K562 (cell line): ENCODE data around the gene CPOX. TPM values are rescaled to one million over a fixed set of nuclear protein-coding genes. Genes with fewer than 3 reads are reported as not detected.

ENCODE experiments used
- ATAC-seq: fragments of 200-7000 bp; cut with Tn5 transposase; 3 replicates; pipeline ENCODE4 v1.9.1; 2020; ENCODE audit warnings: moderate library complexity
- BruUV-seq: library from RNA; stranded (reverse); fragments of 400-500 nt; replicated peaks from 2 replicates; lab custom pipeline; 2021; lab: Mats Ljungman, UMichigan
- CTCF ChIA-PET: fragments of 300-600 bp; formaldehyde crosslinking; extraction: SDS; loops from one replicate; lab custom pipeline; 2021; ENCODE audit warnings: low intra/inter-chr PET ratio; lab: Yijun Ruan, JAX
- POLR2A ChIA-PET: fragments of 300-600, 350-650 bp; sonication (Branson Sonifier 250); formaldehyde crosslinking; extraction: SDS; loops from one replicate; lab custom pipeline; 2021; ENCODE audit warnings: antibody characterized with exemption, inconsistent platforms; lab: Yijun Ruan, JAX
- DNase-seq, 4 experiments: peaks; one replicate each; pipeline versions ENCODE4 v3.0.0 to v3.0.0-alpha.2; 2011 to 2018; ENCODE audit warnings: low spot score in 3 of 4, mixed read lengths in 3 of 4; ENCODE audit errors: extremely low read depth in 1 of 4
- FAIRE-seq: peaks from 2 replicates; lab custom pipeline; 2011; peaks lifted over from hg19 to GRCh38; lab: Jason Lieb, UNC
- H2AFZ ChIP-seq: 2 replicates; pipeline ENCODE4 v1.6.0; 2011; ENCODE audit warnings: low read depth, low read length, control low read depth, inconsistent platforms
- H3K27ac ChIP-seq: fragments of 200-600 bp; 3 replicates; pipeline ENCODE4 v1.8.0; 2011; ENCODE audit warnings: low read depth, mild to moderate bottlenecking, control low read depth, inconsistent platforms, low read length, moderate library complexity, mixed read lengths; ENCODE audit errors: extremely low read depth
- H3K27me3 ChIP-seq, 2 experiments: fragments of 300-600 bp in 1 of 2; 2 replicates in 1 of 2; 3 replicates in 1 of 2; pipeline versions ENCODE4 v1.6.0 to v1.8.0; 2011; ENCODE audit warnings: inconsistent platforms in 2 of 2, low read length in 2 of 2, mild to moderate bottlenecking in 1 of 2, mixed read lengths in 1 of 2, moderate library complexity in 1 of 2; ENCODE audit not compliant: control insufficient read depth in 2 of 2, insufficient read depth in 2 of 2
- H3K36me3 ChIP-seq: fragments of 300-600 bp; 3 replicates; pipeline ENCODE4 v1.8.0; 2011; ENCODE audit warnings: mild to moderate bottlenecking, low read length, inconsistent platforms; ENCODE audit not compliant: control insufficient read depth, insufficient read depth
- H3K4me1 ChIP-seq, 2 experiments: fragments of 200-600 bp in 1 of 2; replicated peaks in 1 of 2; 2 replicates in 1 of 2; 3 replicates in 1 of 2; pipeline versions ENCODE4 v1.5.1 to v1.8.0; 2011; ENCODE audit warnings: inconsistent platforms in 2 of 2, low read length in 2 of 2, mild to moderate bottlenecking in 1 of 2, mixed read lengths in 1 of 2, moderate library complexity in 1 of 2; ENCODE audit not compliant: control insufficient read depth in 2 of 2, insufficient read depth in 2 of 2
- H3K4me2 ChIP-seq: 2 replicates; pipeline ENCODE4 v1.6.1; 2011; ENCODE audit warnings: low read length, control low read depth, inconsistent platforms, mixed read lengths; ENCODE audit not compliant: insufficient read depth
- H3K4me3 ChIP-seq: fragments of 200-600 bp; sonication (generic), shearing (Covaris generic); 2 replicates; pipeline ENCODE4 v1.5.1; 2016; ENCODE audit warnings: control low read depth, inconsistent platforms
- H3K79me2 ChIP-seq: fragments of 200-600 bp; 3 replicates; pipeline ENCODE4 v1.8.0; 2011; ENCODE audit warnings: low read length, inconsistent platforms; ENCODE audit not compliant: control insufficient read depth, insufficient read depth
- H3K9ac ChIP-seq, 2 experiments: 2 replicates each; pipeline versions ENCODE4 v1.6.0 to v1.6.1; 2011; ENCODE audit warnings: low read depth in 2 of 2, low read length in 2 of 2, control low read depth in 1 of 2, inconsistent platforms in 1 of 2, mild to moderate bottlenecking in 1 of 2, mixed read lengths in 1 of 2; ENCODE audit not compliant: insufficient read depth in 1 of 2
- H3K9me1 ChIP-seq: one replicate; pipeline ENCODE4 v1.6.0; 2011; ENCODE audit warnings: inconsistent platforms, mild to moderate bottlenecking, low read length, moderate library complexity; ENCODE audit not compliant: control insufficient read depth, insufficient read depth
- H3K9me3 ChIP-seq: replicated peaks from 2 replicates; pipeline ENCODE4 v1.5.1; 2011; ENCODE audit warnings: low read depth, low read length, inconsistent platforms; ENCODE audit not compliant: control insufficient read depth, insufficient read depth
- H4K20me1 ChIP-seq: replicated peaks from 2 replicates; pipeline ENCODE4 v1.6.1; 2011; ENCODE audit warnings: low read length, inconsistent platforms, mixed read lengths; ENCODE audit not compliant: control insufficient read depth, insufficient read depth
- BMI1 ChIP-seq: fragments of 150-350 bp; IDR thresholded peaks from 2 replicates; pipeline ENCODE4 v1.6.1; 2014; ENCODE audit warnings: low read length
- CAMTA2 ChIP-seq: fragments of 250-450 bp; sonication (Bioruptor Pico); conservative IDR thresholded peaks from 2 replicates; pipeline ENCODE4 v1.5.1; 2022
- CBX1 ChIP-seq: sonication (generic); IDR thresholded peaks from 2 replicates; pipeline ENCODE4 v1.6.1; 2016; ENCODE audit warnings: antibody characterized with exemption, low read depth, mild to moderate bottlenecking
- FIP1L1 ChIP-seq: fragments of 200-400 bp; formaldehyde crosslinking; IDR thresholded peaks from 2 replicates; pipeline ENCODE4 v1.6.1; 2018; ENCODE audit warnings: mild to moderate bottlenecking, low read depth, low read length; ENCODE audit not compliant: poor library complexity, severe bottlenecking
- HMGXB4 ChIP-seq: sonication (generic); formaldehyde crosslinking; IDR thresholded peaks from 2 replicates; pipeline ENCODE4 v1.8.1; 2023; ENCODE audit warnings: mild to moderate bottlenecking, missing genetic modification reagents
- L3MBTL2 ChIP-seq: fragments of 450-650 bp; IDR thresholded peaks from 2 replicates; pipeline ENCODE4 v1.6.1; 2016; ENCODE audit warnings: mild to moderate bottlenecking, moderate library complexity
- NFE2L1 ChIP-seq: fragments of 450-650 bp; IDR thresholded peaks from 2 replicates; pipeline ENCODE4 v1.6.1; 2016; ENCODE audit warnings: missing genetic modification characterization, low read depth, mild to moderate bottlenecking, missing compliant biosample characterization, moderate library complexity, borderline replicate concordance
- PHTF2 ChIP-seq: fragments of 250-450 bp; sonication (Bioruptor Pico); IDR thresholded peaks from 2 replicates; pipeline ENCODE4 v1.5.0; 2021; ENCODE audit warnings: mild to moderate bottlenecking
- POLR2B ChIP-seq: fragments of 450-650 bp; IDR thresholded peaks from 2 replicates; pipeline ENCODE4 v1.6.1; 2018; ENCODE audit warnings: low read depth; ENCODE audit not compliant: partially characterized antibody
- SLC30A9 ChIP-seq: fragments of 250-450 bp; sonication (Bioruptor Pico); IDR thresholded peaks from 2 replicates; pipeline ENCODE4 v1.8.0; 2022; ENCODE audit warnings: mild to moderate bottlenecking, moderate library complexity
- ZNF24 ChIP-seq: fragments of 450-650 bp; IDR thresholded peaks from 2 replicates; pipeline ENCODE4 v1.6.1; 2016
- ZNF449 ChIP-seq: fragments of 250-450 bp; sonication (Bioruptor Pico); IDR thresholded peaks from 2 replicates; pipeline ENCODE4 v1.8.0; 2022; ENCODE audit warnings: moderate library complexity, mild to moderate bottlenecking, inconsistent platforms
- ZNF785 ChIP-seq: fragments of 250-450 bp; sonication (Bioruptor Pico); IDR thresholded peaks from 2 replicates; pipeline ENCODE4 v1.4.0; 2020; ENCODE audit warnings: mild to moderate bottlenecking
- WGBS: fragments of 100-300 bp; shearing (Covaris generic); methylation state at CpG from one replicate; pipeline ENCODE4 v1.1.6; 2016; ENCODE audit warnings: low coverage, mixed read lengths; ENCODE audit not compliant: insufficient coverage; ENCODE audit errors: missing lambda C conversion rate; 5-methylcytosine and 5-hydroxymethylcytosine counted together
- in situ Hi-C: fragments of 300-500 bp; cut with MboI; formaldehyde crosslinking; loops from 4 replicates; pipeline ENCODE4 v1.15.0; 2018; ENCODE audit warnings: inconsistent platforms, mixed read lengths
- intact Hi-C: fragments of 100-400 bp; cut with micrococcal nuclease; formaldehyde crosslinking; loops from 2 replicates; pipeline ENCODE4 v1.14.2; 2022
- polyA plus RNA-seq, 8 experiments: library from polyadenylated mRNA; depleted of rRNA in 4 of 8; stranded (reverse) in 5 of 8; unstranded in 3 of 8; fragments of >200 nt; fragmentation: Nextera tagmentation in 2 of 8; fragmentation: Illumina TruSeq in 1 of 8; extraction: Ambion mirVana in 2 of 8; extraction: Trizol in 1 of 8; gene quantifications; 2 replicates each; pipeline versions ENCODE4 v1.2.1 to v1.2.3, GENCODE V29; 2011 to 2014; ENCODE audit warnings: inconsistent platforms in 1 of 8, missing spikeins in 1 of 8
- total RNA-seq, 7 experiments: library from RNA; depleted of rRNA in 6 of 7; stranded (reverse); fragments of >200 nt in 6 of 7; fragmentation: Illumina TruSeq in 2 of 7; extraction: Trizol in 2 of 7; gene quantifications; 2 replicates each; pipeline versions ENCODE4 v1.2.1 to v1.2.3, GENCODE V29; 2011 to 2021; ENCODE audit warnings: low replicate concordance in 1 of 7
- TF ChIP-seq, protein P1 (sequence below): sonication (generic); formaldehyde crosslinking; IDR thresholded peaks from 2 replicates; pipeline ENCODE4 v1.8.0; 2022; ENCODE audit warnings: missing genetic modification reagents, mild to moderate bottlenecking, borderline replicate concordance

CPOX gene
- total and polyA plus RNA-seq, 9 of the 15 experiments (the other 6 are each of a cell fraction or from before 2014, with no cell fraction given): 14.6 to 82.1 (median 24.8) TPM

DNA sequence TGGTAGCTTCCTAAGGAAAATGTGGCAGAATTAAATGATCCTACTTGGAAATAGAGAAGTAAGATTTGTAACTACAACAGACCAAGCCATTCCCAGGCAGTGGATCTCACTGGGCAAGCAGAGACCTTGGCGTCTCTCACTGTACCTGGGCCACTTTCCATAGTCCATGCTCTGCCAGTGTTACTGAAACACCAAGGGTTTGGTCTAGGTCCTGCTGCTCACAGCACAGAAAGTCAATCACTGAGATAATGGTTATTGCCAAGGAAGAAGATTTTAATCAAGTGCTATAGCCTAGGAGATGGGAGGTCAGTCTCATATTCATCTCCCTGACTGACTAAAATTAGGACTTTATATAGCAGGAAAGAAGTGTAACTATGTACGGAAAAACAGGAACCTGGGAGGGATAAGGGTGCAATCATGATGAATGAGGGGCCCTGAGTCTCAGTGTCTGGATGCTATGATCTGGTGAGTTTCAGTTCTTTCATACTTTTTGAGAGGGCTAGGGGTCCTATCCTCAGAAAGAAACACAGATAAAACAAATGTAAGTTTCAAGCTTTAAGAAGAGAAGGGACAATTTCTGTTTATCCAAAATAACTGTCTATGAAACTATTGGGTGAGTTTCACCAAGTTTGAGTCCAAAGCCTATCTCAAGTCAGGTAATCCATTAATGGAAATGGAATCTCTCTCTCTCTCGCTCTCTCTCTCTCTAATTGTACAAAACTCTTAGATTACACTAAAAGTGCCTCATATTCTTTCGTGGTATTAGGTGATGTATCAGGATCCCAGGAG lies 41.0 kb downstream of the CPOX start:
- no peaks in the 10 kb centered on the region; the same call in 2 of the 3 replicates for H3K36me3 ChIP-seq
- H3K4me1 ChIP-seq: peaks cover 4 to 37% of the 10 kb centered on the region in 2 experiments
- ChIA-PET POLR2A (no interaction called here), CTCF (no interaction called here)
- FAIRE-seq (peak; percentile 61), ATAC-seq (peak; percentile 46), DNase-seq (no peak)
- 0 out of 4 replicates have a peak overlapping the region, but pooled peaks of 1 of the 2 experiments have one; percentile 24 for H3K9ac ChIP-seq
- no peaks in the 10 kb centered on the region for H3K27me3 ChIP-seq
- H4K20me1 ChIP-seq: no peaks in the 10 kb centered on the region
- no peaks in the 10 kb centered on the region for H3K79me2 ChIP-seq
- intact Hi-C loops: no loop called here
- no peaks in the 10 kb centered on the region for H3K9me1 ChIP-seq
- WGBS: 45% methylated on average over 4 of the region's 4 CpGs
- peak overlapping the region; percentile 7; the same call in 1 of the 2 replicates for H3K4me2 ChIP-seq
- no peak for TF ChIP-seq CAMTA2 (CRISPR knock-in tag)
- TF ChIP-seq ZNF449 (CRISPR knock-in tag): no peak
- TF ChIP-seq ZNF24: no peak
- TF ChIP-seq FIP1L1: no peak
- TF ChIP-seq CBX1: no peak
- TF ChIP-seq, protein P1, sequence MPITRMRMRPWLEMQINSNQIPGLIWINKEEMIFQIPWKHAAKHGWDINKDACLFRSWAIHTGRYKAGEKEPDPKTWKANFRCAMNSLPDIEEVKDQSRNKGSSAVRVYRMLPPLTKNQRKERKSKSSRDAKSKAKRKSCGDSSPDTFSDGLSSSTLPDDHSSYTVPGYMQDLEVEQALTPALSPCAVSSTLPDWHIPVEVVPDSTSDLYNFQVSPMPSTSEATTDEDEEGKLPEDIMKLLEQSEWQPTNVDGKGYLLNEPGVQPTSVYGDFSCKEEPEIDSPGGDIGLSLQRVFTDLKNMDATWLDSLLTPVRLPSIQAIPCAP (CRISPR knock-in tag): no peak
- no peak for TF ChIP-seq BMI1
- no peak for TF ChIP-seq PHTF2 (CRISPR knock-in tag)
- no peak for TF ChIP-seq L3MBTL2
- TF ChIP-seq POLR2B: no peak
- no peak for TF ChIP-seq ZNF785 (CRISPR knock-in tag)
- no peak for TF ChIP-seq SLC30A9
- no peak for TF ChIP-seq NFE2L1 (tag)
- TF ChIP-seq HMGXB4 (CRISPR knock-in tag): no peak
- in situ Hi-C loops: no loop called here
- BruUV-seq: no TSS peak
- H3K4me3 ChIP-seq: no peak overlapping the region
- H3K9me3 ChIP-seq: no peaks in the 10 kb centered on the region
- peak overlapping the region; percentile 54; the same call in 2 of the 3 replicates for H3K27ac ChIP-seq
- H2AFZ ChIP-seq: peak overlapping the region; percentile 79
